Hematopoietic multipotent progenitor cell treated with erythropoietin and hydrocortisone succinate and interleukin-3 and kit ligand, for 17 days (in vitro differentiated cells): ENCODE results near the gene SRI.

Experiments
- DNase-seq: peaks from one replicate; pipeline ENCODE4 v3.0.0-alpha.2; 2015; ENCODE audit warnings: low spot score

The SRI gene

DNA sequence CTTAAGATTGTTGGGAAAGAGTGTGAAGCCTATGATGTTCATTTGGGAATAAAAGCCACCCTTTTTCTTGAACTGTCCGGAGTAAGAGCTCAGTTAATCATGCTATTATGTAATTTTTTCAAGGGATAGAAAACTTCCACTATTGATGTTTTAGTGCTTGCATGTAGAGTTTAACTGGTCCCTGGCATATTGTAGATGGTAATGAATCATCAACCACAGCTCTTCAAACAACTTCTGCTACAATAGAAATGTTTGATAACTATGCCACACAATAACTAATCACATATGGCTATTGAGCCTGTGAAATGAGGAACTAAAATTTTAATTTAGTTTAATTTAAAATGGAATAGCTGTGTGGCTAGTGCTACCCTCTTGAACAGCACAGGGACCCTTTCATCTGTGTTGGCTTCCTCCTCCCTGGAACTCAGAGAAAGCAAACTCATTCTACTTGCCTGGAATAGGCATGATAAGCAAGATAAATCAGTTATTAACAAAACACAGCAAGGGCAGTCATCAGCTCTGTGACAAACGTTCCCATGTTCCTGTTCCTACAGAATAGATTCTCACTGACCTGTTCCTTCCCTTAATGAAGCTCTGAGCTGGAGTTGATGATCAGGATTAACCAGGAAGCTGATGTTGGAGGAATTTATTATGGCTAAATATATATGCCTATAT is 4.9 kb upstream of the SRI start:
- no peak for DNase-seq

DNA sequence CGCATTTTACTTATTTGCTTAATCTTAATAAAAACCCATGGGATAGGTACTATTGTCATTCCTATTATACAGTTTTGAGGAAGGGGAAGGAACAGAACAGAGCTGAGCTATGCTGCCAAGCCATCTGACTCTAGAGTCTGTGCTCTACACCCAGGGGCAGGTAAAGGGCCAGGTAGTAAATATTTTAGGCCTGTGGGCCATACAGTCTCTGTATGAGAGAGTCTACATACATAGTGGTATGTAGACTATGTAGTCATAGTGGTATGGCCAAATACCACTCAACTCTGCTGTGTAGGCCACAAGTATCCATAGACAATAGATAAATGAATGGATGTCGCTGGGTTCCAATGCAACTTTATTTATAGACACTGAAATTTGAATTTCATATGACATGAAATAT is 3.4 kb upstream of the SRI start:
- no peak for DNase-seq

DNA sequence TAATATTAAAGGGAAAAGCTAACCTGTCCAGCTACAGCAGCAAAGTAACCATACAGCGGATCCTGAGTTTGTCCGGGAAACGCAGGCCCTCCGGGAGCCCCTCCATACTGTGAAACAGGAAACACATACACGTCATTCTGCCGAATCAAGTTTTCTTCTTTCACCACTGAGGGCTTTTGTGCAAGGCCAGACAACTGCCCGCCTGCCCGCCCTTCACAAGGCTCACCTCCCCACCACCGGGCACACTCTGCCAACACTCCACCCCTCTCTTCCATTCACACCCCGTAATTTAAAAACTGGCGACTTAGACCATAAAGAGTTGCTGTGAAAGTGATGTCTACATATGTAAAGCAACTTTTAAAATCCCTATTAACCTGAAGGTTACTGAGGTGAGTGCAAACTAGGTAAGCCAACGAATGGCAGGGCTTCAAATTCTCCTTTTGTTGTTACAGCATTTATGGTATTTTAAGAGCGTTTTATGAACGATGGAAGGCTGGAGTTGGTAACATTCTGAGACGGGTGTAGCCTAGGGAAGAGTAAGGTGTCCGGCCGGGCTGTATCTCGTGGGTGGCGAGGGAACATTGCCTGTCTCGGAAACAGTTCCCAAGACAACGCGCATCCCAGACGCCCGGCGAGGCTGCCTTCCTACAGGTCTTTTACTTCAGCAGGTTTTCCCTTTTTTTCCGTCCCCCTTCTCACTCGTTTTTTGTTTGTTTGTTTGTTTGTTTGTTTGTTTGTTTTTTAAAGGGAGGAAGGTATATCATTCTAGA is 817 bp downstream of the SRI start:
- DNase-seq = peak; percentile 56

DNA sequence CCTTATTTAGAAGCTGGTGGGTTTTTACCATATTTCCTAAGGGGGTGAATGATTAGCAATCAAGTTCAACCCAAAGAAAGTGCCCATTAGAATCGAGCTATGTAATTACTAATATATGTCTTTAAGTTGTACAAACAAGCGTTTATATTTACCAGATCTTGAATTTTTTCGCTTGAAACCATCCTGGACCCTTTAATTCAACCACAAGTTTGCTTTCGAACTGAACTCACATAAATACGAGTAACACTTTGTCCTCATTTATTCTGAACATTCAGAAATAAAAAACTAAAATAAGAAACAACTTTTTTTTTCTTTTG is 1.5 kb downstream of the SRI start:
- no peak for DNase-seq

DNA sequence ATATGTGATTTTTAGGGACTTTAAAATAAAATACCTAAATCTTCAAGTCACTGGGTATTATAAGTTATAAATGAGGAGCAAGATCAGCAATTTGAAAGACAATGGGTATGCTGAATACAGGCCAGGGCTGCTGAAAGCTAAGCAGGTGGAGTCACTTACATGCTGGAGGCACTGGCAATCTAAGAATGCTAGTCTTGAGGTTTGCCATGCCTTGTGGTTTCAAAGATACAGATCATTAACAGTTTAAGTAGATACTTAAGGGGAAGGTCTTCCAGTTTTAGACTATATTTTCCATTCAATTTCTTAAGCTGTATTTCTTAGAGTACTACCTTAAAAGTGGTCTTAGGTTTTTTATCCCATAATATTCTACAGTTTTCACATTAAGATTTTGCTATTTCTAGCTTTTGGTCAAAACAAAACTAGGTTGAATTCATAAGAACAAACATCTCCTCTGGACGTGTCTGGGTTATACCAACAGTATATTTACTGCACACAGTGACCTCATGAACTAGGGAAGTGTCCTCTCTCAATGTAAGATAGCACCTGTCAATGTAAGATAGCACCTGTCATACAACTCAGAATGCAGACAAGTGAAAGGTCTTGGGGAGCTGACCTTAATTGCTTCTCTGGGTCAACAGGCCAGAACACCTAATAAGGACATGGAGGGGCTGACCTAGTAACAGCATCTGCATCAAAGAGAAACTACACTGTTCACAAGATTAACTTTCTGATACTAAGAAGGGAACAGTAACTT is 2.0 kb downstream of the SRI start:
- peak; percentile 48 for DNase-seq

DNA sequence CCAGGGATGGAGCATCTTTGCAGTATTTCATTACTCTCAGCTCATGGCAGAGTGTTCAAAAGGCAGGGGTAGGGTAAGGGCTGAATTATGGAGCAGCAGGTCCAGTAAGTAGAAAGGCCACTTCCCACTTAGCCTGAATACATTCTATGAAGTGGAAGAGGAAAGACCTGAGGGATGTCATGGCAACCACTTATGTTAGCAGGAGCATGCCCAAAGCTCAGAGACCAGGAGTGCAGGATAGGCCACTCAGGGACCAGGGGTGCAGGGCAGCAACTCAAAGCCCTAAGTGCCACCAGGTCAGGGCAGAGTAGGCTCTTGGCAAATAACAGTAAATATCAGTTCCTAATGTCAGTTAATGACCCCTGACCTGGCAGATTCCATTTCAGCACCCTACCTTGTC is 3.6 kb downstream of the SRI start:
- no peak for DNase-seq

DNA sequence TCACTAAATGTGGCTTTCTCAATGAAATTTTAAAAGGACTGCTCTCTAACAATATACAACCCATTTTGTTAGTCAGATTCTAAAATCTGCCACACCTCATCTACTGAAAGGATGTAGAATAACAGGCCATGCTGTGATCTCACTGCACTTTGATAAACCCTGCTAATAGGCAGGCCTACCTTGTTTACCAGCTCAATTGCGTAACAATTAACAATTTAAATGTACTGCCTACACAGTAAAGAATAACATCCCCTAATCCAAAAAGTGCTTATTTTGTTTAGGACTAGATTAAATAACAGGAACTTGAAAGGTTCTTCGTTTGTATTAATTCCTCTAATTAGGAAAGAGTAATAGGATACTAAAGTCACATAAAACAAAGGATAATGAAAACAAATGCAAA is 4.5 kb downstream of the SRI start:
- no peak for DNase-seq

DNA sequence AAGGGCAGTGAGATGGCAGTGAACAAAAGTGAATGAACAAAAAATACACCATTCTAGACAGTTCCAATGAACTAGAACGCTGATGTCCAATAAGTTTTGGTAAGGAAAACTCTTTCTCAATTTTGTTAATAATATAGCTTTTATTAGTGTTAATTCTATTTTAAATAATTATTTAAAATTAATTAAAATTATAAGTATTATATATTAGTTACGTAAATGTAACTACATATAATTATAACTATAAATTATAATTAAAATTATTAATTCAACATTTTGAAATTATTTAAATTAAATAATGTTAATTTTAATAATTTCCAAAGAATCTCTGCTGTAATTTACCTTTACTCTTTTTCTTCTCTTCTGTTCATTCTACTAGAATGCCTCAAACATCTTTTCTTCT is 5.4 kb downstream of the SRI start:
- no peak for DNase-seq

DNA sequence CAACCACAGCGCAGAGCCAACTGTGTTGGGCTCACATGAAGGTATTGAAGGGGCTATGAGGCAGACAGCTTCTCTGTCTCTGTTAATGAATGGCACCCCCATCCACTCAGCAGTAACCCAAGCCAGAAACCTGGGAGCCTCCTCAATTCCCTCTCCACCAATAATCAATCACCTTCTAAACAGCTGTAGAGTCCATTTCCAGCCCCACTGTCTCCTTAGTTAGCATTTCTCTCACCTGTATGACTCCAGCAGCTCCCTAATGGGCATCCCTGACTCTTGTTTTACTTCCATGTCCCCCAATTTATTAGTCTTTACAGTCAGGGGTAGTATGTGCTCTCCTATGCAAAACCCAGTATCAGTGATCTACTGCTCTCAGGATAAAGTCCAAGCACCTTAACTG is 6.9 kb downstream of the SRI start:
- DNase-seq = no peak

DNA sequence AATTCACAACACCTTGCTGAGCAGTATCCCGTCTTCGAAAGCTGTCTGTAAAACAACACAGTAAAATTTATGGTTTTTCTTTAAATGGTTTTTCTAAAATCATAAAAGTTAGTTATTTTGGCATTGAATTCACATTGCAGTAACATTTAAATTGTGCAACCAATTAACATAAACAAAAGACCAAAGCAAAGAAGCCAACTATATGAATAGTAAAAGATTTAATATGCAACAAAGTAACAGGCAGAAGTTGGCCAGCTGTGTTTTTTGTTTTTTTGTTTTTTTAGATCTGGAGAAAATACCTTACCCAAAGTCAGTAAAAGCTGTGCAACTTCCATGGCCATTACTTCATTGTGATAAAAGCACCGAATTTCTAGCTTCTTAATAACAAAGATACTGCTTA is 11.3 kb downstream of the SRI start:
- no peak for DNase-seq

DNA sequence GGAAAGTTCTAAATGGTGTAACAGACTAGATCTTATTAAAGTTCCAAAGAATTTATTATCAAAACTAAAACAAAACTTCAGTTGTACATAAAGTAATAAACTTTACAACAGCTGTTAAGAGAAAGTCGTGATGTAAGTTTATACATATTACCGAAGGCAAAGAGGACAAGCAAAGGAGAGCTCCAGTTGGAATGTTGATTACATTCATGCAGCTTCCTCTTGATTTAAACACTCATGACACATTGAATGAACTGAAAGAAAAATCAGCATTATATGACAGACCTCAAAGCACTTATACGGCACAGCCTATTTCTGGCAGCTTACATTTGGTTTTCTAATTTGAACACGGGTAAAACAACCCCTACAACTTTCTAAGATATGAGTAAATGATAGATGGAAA is 13.6 kb downstream of the SRI start:
- DNase-seq = no peak

DNA sequence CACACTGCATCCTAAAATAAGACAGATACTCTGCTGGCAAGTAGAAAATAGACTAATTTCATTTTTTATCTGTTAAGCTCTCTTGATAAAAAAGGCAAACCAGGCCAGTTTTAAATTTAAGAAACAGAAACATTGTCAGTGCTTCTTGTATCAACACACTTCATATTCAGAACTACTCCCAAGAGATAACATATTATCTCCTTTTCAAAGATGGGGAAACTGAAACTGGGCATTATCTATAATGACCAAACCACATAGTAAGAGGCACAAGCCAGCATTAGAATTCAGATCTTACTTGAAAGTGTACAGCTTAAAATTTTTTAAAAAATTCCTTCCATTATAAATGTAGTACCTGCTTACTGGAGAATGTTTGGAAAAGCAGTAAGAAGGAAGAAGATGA is 14.7 kb downstream of the SRI start:
- DNase-seq = peak; percentile 52

DNA sequence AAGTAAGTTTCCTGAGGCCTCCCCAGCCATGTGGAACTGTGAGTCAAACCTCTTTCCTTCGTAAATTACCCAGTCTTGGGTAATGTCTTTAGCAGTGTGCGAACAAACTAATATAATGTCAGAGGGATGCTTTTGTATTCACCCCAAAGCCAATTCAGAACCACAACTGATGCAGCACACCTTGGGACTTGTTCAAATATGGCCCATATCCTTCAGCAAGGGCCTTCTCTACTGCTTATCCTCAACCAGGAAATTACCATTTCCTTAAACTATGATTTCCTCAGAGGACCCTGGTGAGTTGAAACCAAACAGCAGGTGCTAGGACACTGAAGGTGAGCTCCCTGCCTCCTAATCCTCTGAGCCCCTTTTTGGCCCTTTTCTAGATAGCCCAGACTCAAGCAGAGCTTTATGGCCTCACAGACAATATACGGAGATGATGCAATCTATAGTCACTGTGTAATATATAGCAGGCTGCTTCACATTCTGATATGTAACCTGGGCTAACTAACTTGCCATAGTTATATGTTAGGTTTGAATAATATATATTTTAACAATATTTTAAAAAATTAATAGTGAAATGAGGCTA is 15.2 kb downstream of the SRI start:
- DNase-seq = peak; percentile 19

DNA sequence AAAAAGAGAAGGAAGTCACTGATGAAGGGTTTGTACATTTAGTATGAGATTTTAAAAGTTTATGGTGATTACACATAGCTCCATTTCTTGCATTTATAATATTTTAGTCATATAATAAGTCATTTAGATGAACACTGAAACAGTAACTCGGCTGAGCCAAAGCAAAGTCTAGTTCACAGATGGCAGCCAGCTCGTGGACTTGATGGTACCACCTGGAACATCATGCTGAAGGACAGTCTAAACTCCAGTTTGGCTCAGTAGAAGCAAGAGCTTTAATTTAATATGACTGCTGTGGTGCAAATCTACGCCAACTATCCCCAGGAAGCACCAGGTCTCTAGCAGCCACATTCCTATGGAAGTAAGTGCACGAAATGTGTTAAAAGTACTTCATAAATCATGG is 16.4 kb downstream of the SRI start:
- DNase-seq = no peak

DNA sequence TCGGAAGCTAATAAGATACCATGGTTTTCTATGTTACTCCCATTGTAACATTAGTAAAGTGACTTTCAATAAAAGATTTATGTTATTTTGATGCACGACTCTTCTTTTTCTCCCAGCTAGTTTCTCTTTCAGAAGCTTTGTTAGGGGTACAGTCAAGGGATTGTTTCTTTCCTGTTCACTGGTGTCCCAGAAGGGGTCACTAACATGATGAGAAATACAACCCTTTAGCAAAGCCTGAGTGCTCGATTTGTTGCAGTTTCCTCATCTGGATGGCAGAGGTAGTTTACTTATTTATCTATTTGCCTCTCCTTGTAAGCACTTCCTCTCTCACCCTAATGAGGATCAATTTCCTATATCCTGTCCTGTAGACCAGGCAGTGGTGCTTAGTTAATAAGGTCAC is 17.0 kb downstream of the SRI start:
- DNase-seq = no peak

DNA sequence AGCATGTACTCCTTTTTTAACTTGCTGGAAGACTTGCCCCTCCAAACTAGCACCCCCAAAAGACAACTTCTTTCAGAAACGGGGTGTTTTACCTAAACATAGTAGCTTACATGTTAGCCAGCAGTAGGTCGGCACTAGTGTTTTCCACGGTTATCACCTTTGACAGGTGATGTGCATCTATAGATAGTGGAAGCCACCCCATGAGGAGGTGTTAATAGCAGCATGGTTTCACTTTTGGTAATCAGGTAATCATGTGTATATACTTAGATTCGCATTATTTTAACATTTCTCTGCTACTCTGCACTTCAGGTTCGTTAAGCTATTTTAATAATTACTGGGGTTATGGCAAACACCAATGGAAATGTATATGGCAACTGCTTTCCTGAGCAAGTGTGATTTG is 17.6 kb downstream of the SRI start:
- DNase-seq = no peak

DNA sequence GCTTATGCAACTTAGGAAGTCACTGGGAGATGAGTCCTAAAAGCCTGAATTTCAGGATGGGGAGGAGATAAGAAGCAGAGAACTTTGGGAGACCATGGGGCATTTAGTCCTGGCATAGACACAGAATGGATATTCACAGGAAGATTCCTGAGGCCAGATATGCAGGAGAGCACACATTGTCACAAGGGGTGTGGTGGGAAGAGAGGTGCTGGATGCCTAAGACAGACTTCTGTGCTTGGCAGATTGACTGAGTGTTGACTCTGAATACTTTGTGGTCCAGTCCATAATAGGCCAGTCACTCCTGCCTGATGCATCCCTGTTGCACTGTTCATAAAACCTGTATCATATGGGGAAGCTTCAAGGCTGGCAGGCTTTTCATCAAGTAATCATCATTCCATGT is 18.5 kb downstream of the SRI start:
- no peak for DNase-seq

DNA sequence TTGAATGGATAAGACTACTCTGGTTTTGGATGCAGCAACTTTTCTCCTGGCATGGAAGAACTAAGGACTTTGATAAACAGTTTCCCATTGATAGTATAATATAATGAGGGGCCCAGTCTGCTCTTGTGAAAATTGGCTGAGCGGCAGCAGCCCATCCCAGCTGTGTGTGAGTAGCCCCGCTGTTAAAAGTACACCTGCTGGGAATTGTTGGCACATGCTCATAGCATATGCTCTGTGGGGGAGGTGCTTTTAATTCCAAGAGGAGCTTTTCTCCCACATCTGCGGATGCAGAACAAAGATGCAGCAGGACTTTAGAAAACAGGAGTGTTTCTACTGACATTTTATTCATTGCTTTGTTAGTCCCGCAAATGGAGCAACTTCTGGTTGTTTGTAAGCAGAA is 19.0 kb downstream of the SRI start:
- no peak for DNase-seq

DNA sequence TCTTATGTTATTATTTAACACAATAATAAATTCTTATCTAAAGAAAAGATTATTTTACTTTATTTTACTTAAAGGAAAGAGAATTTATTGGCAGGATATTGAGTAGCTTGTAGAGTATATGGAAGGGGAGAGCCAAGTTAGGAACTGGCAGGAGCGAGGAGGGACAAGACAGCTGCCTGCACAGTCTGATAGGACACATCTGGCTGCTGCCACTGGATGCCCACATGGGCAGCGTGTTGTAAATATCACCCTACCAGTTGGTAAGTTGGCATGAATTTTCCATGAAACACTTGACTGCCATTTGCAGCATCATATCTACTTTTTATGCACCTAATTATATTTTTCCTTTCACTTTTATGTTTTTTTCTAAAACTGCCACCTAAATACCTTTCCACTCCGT is 19.6 kb downstream of the SRI start:
- DNase-seq = no peak

DNA sequence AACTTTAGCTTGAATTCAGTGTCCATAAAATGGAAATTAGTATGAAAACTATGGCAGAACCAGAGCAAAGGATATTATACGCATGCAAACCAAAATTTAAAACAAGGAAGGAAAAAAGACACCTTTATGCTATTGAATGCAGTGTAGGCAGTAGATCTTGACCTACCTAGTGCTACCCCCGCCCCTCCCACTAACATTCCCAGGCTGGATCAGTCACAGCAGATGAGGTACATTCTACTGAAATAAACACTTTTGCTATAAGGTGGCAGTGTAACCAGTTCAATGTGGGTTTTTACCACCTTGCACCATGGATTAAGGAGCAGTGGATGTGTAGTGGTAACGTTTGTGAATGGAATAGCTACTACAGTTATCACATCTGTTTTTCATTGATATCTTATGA is 27.9 kb downstream of the SRI start:
- no peak for DNase-seq

DNA sequence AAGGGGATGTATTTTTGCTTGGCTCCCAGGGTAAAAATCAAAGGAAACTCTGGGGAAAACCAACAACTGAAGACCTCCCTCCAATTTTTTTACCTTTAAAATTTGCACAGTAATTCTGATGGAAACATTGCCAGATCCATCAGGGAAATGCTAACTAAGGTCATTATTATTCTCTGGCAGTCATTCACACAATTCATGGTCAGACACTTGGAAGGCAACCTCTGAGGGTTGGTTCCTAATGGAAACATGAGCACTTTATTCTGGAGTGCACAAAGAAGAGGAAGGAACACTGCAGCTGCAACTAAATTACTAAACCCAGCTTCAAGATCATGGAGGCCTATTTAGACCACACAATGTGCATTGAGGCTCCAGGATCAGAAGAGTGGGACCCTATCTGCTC is 34.2 kb downstream of the SRI start:
- DNase-seq = no peak

DNA sequence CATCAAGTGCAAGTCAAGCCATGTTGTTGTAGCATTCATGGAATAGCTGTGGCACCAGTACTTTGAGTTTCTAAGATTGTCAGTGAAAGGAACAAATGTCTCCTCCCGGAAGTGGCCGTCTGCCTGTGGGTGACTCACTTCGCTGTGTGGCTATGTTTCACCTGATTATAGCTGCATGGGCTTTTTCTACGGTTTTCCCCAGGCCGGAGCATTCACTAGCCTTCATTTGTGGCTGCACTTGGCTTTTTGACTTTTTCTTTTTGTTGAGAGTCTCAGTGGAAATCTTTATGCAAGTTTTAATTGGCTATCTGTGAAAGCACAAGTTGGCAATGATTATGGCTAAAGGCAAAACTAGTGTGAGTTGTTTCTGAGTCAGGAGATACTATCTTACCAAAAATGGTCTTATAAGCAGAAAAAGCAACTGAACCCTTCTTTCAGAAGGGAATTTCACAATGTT is 35.0 kb downstream of the SRI start:
- DNase-seq = no peak

DNA sequence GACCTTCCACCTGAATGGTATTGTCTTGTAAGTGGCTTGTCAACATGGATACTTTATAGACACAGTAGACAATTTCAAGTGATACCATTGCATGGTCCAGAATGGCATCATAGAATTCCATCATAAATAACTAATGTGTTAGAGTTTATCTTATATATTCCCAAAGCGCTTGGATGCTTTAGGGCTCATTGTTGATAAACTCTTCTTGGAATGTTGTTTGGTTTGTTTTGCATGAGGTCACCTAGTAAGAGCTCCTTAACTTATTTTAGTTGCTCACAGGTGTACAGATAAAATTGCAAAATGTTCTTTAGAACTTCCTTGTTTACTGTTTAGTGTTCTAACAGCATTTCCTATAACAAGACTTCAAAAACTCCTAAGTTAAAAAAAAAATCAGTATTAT is 36.8 kb downstream of the SRI start:
- no peak for DNase-seq
